SU-DHL-6 (cell line): ENCODE measurements around the gene PHKA2.

Experiments used
- EZH2phosphoT487 ChIP-seq: fragments of 200-600 bp; sonication (generic), shearing (Covaris generic); conservative IDR thresholded peaks from 2 replicates; pipeline ENCODE4 v1.6.1; 2018; ENCODE audit warnings: mild to moderate bottlenecking, antibody characterized with exemption, low read length, moderate library complexity, mixed read lengths
- TF ChIP-seq, protein P1 (sequence below): fragments of 200-600 bp; sonication (generic); IDR thresholded peaks from one replicate; pipeline ENCODE4 v1.5.1; 2017; ENCODE audit warnings: antibody characterized with exemption, mild to moderate bottlenecking, low read length, moderate library complexity; ENCODE audit not compliant: insufficient read depth, poor library complexity, severe bottlenecking

DNA sequence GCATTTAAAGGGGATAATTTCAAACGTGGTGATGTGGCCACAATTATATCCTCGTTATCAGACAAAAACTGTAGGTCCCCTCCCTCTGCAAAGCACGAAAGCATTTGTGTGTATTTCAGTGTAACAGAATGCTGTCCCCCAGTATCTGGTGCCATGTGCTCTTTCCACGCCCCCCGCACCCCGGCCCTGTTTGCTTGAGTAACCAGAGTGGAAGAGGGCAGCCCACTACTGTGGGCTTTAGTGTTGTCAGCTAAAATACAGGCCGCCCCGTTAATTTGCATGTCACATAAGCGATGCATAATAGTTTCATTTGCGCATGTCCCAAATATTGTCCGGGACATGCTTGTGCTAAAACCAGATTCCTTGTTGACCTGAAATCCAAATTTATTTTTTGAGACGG lies 110.1 kb downstream of the PHKA2 start:
- TF ChIP-seq, protein P1, sequence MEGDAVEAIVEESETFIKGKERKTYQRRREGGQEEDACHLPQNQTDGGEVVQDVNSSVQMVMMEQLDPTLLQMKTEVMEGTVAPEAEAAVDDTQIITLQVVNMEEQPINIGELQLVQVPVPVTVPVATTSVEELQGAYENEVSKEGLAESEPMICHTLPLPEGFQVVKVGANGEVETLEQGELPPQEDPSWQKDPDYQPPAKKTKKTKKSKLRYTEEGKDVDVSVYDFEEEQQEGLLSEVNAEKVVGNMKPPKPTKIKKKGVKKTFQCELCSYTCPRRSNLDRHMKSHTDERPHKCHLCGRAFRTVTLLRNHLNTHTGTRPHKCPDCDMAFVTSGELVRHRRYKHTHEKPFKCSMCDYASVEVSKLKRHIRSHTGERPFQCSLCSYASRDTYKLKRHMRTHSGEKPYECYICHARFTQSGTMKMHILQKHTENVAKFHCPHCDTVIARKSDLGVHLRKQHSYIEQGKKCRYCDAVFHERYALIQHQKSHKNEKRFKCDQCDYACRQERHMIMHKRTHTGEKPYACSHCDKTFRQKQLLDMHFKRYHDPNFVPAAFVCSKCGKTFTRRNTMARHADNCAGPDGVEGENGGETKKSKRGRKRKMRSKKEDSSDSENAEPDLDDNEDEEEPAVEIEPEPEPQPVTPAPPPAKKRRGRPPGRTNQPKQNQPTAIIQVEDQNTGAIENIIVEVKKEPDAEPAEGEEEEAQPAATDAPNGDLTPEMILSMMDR, result no peak
- TF ChIP-seq EZH2phosphoT487, result no peak
